NT2/D1 (cell line): ENCODE measurements around the gene CPSF4.

Experiments used
- YY1 ChIP-seq: IDR thresholded peaks from 2 replicates; pipeline ENCODE4 v1.6.1; 2011; ENCODE audit not compliant: insufficient read length, insufficient read depth
- ZNF274 ChIP-seq: IDR thresholded peaks from 2 replicates; pipeline ENCODE4 v1.6.1; 2011; ENCODE audit warnings: mild to moderate bottlenecking, low read depth, low read length

DNA sequence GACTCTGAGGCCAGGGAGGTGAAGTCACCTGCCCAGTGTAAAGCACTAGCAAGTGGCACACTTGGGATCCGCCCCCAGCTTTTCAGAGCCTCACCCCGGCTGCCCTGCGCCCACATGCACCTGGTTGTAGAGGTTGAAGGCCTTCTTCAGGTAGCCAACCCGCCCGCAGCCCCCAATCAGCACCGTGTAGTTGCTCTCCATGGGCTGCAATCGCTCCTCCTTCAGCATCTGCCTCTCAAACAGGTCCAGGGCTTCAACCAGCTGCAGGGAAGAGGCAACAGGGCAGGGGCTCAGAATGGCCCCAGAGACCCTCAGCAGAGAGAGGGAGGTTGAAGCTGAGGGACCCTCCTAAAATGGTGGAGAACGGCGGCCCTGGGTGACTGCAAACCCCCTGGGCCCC, 5.6 kb upstream of the CPSF4 start:
- TF ChIP-seq YY1 (no peak), ZNF274 (no peak)
